HL-60 (cell line): Measurements from ENCODE around the gene OCEL1.

Source experiments
- DNase-seq, 2 experiments: peaks; one replicate each; pipeline ENCODE4 v3.0.0-alpha.2; 2010 to 2020; ENCODE audit warnings: low read depth in 1 of 2, low spot score in 1 of 2
- H3K27ac ChIP-seq: fragments of 250-450 bp; sonication (Bioruptor Pico); replicated peaks from 2 replicates; pipeline ENCODE4 v1.5.1; 2020; ENCODE audit warnings: mild to moderate bottlenecking, moderate library complexity
- H3K27me3 ChIP-seq: fragments of 250-450 bp; sonication (Bioruptor Pico); 2 replicates; pipeline ENCODE4 v1.5.1; 2021; ENCODE audit warnings: mild to moderate bottlenecking, moderate library complexity; ENCODE audit not compliant: insufficient read depth, poor library complexity, severe bottlenecking
- H3K4me3 ChIP-seq: replicated peaks from 2 replicates; pipeline ENCODE4 v1.5.1; 2011; ENCODE audit warnings: mild to moderate bottlenecking, control low read depth, low read length; ENCODE audit not compliant: insufficient read depth
- GABPA ChIP-seq: IDR thresholded peaks from 2 replicates; pipeline ENCODE4 v1.6.1; 2012; ENCODE audit warnings: low read depth
- POLR2AphosphoS5 ChIP-seq: IDR thresholded peaks from 2 replicates; pipeline ENCODE4 v1.6.1; 2012; ENCODE audit warnings: low read depth
- SPI1 ChIP-seq: IDR thresholded peaks from 2 replicates; pipeline ENCODE4 v1.6.1; 2012; ENCODE audit warnings: low read depth, mild to moderate bottlenecking, borderline replicate concordance
- TF ChIP-seq, protein P1 (sequence below): IDR thresholded peaks from 2 replicates; pipeline ENCODE4 v1.6.1; 2012; ENCODE audit warnings: low read depth; ENCODE audit not compliant: insufficient replicate concordance
- TF ChIP-seq, protein P2 (sequence below): IDR thresholded peaks from one replicate; pipeline ENCODE4 v1.5.1; 2011; ENCODE audit warnings: low read length, control low read depth, inconsistent platforms; ENCODE audit not compliant: insufficient read depth

OCEL1 gene

GRCh38 chr19:17263712-17264640, 38.0 kb downstream of the OCEL1 start:
- H3K4me3 ChIP-seq, result no peak overlapping the region
- H3K27ac ChIP-seq, result no peak overlapping the region
- DNase-seq, result no peak
- H3K27me3 ChIP-seq, result no peaks in the 10 kb centered on the region
- TF ChIP-seq, protein P1, sequence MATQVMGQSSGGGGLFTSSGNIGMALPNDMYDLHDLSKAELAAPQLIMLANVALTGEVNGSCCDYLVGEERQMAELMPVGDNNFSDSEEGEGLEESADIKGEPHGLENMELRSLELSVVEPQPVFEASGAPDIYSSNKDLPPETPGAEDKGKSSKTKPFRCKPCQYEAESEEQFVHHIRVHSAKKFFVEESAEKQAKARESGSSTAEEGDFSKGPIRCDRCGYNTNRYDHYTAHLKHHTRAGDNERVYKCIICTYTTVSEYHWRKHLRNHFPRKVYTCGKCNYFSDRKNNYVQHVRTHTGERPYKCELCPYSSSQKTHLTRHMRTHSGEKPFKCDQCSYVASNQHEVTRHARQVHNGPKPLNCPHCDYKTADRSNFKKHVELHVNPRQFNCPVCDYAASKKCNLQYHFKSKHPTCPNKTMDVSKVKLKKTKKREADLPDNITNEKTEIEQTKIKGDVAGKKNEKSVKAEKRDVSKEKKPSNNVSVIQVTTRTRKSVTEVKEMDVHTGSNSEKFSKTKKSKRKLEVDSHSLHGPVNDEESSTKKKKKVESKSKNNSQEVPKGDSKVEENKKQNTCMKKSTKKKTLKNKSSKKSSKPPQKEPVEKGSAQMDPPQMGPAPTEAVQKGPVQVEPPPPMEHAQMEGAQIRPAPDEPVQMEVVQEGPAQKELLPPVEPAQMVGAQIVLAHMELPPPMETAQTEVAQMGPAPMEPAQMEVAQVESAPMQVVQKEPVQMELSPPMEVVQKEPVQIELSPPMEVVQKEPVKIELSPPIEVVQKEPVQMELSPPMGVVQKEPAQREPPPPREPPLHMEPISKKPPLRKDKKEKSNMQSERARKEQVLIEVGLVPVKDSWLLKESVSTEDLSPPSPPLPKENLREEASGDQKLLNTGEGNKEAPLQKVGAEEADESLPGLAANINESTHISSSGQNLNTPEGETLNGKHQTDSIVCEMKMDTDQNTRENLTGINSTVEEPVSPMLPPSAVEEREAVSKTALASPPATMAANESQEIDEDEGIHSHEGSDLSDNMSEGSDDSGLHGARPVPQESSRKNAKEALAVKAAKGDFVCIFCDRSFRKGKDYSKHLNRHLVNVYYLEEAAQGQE, result no peak
- TF ChIP-seq POLR2AphosphoS5 (no peak), SPI1 (no peak), GABPA (no peak)
- TF ChIP-seq, protein P2, sequence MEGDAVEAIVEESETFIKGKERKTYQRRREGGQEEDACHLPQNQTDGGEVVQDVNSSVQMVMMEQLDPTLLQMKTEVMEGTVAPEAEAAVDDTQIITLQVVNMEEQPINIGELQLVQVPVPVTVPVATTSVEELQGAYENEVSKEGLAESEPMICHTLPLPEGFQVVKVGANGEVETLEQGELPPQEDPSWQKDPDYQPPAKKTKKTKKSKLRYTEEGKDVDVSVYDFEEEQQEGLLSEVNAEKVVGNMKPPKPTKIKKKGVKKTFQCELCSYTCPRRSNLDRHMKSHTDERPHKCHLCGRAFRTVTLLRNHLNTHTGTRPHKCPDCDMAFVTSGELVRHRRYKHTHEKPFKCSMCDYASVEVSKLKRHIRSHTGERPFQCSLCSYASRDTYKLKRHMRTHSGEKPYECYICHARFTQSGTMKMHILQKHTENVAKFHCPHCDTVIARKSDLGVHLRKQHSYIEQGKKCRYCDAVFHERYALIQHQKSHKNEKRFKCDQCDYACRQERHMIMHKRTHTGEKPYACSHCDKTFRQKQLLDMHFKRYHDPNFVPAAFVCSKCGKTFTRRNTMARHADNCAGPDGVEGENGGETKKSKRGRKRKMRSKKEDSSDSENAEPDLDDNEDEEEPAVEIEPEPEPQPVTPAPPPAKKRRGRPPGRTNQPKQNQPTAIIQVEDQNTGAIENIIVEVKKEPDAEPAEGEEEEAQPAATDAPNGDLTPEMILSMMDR, result no peak

DNA sequence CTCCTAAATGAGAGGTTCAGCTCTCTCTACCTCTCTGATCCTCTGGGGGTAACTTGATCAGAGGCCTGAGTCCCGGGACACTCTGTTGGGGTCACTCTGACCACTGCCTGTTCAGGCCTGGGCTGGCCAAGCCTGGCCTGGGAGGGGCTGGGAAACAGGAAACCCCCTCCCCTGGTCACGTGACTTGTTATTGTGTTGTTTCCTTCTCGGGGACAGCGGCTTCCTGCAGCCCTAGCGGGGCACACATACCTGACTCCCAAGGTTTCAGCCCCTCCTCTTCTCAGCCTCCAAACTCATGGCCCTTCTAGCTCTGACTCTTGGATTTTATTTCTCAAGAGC, 38.6 kb downstream of the OCEL1 start, which contains the start of gene USHBP1:
Gene USHBP1, minus strand, starts transcription at position 105 of the 339 bp plus-strand sequence. CDS start 446 bp downstream, outside the sequence.
- TF ChIP-seq GABPA, result no peak
- no peak for TF ChIP-seq POLR2AphosphoS5
- TF ChIP-seq, protein P1, result no peak
- no peak for TF ChIP-seq SPI1
- TF ChIP-seq, protein P2, result no peak
- no peak within 1 kb of the TSS for H3K27ac ChIP-seq
- no peaks in the 10 kb centered on the region for H3K27me3 ChIP-seq
- H3K4me3 ChIP-seq, result no peak within 1 kb of the TSS
- DNase-seq, result no peak

DNA sequence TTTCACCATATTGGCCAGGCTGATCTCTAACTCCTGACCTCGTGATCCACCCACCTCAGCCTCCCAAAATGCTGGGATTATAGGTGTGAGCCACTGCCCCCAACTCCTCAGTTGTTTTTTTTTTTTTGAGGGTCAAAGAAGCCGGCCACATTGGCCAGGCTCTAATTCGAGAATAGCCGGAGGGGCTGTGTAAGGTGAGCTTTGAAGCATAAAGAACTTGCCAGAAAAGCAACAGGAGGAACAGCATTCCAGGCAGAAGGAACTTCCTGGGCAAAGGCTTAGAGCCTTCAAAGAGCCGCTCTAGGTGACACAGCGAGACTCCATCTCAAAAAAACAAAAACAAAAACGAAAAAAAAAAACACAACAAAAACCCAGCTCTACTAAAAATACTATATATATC, 40.0 kb downstream of the OCEL1 start:
- no peaks in the 10 kb centered on the region for H3K27me3 ChIP-seq
- DNase-seq, result no peak
- H3K27ac ChIP-seq, result peak overlapping the region; percentile 25
- H3K4me3 ChIP-seq, result no peak overlapping the region
- TF ChIP-seq, protein P2, result no peak

DNA sequence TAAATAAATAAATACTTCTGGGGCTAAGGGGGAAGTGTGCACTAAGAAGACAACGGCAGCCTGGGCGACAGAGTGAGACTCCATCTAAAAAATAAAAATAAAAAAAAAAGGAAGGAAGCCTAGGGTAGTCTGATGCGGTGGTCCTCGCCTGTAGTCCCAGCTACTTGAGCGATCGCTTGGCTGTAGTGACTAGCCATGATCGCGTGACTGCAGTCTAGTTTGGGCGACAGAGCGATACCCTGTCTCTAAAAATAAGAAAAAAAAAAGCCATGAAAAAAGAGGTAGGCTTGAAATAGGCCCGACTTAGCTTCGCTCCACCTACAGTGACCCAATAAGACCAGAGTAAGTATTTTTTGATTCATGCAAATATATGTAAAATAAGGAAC, 40.6 kb downstream of the OCEL1 start:
- no peaks in the 10 kb centered on the region for H3K27me3 ChIP-seq
- no peak for TF ChIP-seq GABPA
- DNase-seq, result no peak
- peak overlapping the region; percentile 4; the same call in 1 of the 2 replicates for H3K4me3 ChIP-seq
- peak overlapping the region; percentile 25 for H3K27ac ChIP-seq
